Dermis microvascular lymphatic vessel endothelial cell (primary cell): Measurements from ENCODE around the gene MAP3K13. TPM values are rescaled to one million over a fixed set of nuclear protein-coding genes. Genes with fewer than 3 reads are reported as not detected.

Experiments used
- DNase-seq, 2 donors: peaks; one replicate each; pipeline versions ENCODE4 v3.0.0 to v3.0.0-alpha.2; 2010; ENCODE audit warnings: low read depth in 2 of 2
- total RNA-seq: library from RNA; depleted of rRNA; stranded (reverse); fragments of >200 nt; gene quantifications from 2 replicates; pipeline ENCODE4 v1.2.1, GENCODE V29; 2014

The MAP3K13 gene, protein sequence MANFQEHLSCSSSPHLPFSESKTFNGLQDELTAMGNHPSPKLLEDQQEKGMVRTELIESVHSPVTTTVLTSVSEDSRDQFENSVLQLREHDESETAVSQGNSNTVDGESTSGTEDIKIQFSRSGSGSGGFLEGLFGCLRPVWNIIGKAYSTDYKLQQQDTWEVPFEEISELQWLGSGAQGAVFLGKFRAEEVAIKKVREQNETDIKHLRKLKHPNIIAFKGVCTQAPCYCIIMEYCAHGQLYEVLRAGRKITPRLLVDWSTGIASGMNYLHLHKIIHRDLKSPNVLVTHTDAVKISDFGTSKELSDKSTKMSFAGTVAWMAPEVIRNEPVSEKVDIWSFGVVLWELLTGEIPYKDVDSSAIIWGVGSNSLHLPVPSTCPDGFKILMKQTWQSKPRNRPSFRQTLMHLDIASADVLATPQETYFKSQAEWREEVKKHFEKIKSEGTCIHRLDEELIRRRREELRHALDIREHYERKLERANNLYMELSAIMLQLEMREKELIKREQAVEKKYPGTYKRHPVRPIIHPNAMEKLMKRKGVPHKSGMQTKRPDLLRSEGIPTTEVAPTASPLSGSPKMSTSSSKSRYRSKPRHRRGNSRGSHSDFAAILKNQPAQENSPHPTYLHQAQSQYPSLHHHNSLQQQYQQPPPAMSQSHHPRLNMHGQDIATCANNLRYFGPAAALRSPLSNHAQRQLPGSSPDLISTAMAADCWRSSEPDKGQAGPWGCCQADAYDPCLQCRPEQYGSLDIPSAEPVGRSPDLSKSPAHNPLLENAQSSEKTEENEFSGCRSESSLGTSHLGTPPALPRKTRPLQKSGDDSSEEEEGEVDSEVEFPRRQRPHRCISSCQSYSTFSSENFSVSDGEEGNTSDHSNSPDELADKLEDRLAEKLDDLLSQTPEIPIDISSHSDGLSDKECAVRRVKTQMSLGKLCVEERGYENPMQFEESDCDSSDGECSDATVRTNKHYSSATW
- 8.6 and 8.9 TPM in 2 replicates for total RNA-seq

DNA sequence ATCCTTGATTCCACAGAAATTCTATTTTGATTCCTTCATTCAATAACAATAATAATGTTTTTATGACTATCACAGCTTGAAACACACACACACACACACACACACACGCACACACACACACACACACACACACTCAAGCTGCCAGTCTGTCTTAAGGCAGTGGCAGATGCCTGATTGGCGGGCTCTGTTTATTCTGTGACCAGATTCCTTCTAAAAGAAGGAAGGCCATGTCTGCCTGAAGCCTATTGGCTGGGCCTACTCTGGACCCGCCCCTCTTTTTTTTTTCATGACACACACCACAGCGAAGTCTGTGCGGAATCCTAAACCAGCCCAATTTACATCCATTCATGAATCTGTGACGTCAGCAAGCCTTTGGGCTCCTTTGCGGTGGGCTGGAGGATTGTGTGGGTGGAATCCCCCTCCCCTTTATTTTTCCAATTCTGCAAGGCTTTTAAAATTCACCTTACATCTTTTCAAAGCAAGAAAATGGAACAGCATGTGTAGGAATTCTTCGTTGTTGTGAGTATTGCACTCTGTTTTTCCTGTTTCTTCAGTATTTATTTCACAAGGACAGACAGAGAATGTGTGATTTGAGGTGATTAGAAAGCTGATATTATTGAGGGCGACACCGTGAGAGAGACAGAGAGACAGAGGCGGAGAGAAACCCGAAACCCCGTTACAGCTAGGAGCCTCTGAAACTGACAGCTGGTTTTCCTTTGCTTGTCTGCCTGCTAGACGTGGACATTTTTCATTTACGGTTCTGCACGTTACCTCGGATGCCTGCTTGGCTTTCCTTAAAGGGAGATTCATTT, at the start of gene MAP3K13:
TSS of gene MAP3K13 (plus strand) at position 287 of the 812 bp plus-strand sequence. CDS start 65,446 bp downstream, outside the sequence.
- peak; percentile 47 to 91 for DNase-seq

DNA sequence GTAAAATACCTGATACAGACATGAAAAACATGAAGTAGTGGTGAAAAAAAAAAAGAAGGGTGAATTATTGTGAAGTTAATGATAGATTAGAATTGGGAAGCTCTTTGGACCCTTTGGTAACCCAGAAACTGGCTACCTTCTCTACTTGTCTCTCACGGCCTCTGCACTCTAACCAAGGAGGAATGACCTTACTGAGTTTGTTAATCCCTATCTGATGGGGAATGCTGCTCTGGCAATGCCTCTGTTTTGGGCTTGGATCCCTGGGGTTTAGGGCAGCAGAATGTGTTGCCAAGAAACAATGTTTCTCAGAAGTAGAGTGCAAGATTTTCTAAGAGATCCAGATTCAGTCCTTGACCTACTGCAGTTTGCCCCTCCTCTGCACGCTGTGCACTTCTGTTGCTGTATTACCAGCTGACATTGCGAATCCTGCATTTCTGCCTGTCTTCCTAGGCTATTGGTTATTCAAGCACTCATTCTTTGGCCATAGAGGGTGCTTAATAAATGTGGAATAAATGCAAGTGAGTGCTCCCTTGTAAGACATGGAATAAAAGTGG, 49.2 kb upstream of the MAP3K13 start:
- no peak for DNase-seq

DNA sequence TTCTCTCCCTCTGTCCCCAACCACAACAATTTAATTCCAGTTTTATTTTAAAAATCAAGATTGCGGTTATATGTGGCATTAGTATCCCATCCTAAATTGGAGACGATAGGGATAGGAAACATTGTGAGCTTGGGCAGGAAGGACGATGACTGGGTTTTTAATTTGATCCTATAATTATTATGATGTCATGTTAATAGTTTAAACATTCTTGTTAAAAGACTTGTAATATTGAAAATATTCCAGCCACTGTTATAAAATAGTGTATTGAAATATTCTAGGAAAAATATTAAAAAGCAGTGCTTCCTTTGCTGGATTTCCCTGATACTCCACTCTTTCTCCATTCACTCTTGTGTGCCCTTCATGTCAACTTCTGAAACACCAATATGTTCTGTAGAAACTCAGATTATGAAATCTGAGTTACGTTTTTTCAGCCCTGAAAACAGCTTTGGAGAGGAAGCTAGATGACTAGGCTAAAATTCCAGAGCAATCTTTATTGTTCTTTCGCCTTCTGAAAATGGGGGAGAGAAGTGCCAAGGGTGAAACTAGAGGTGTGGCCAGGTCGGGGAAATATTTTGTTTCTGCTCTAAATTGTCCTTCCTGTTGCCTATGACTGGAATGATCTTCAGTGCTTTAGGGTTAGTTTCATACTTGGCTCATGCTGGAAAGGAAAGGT, 46.1 kb upstream of the MAP3K13 start:
- DNase-seq: peak; percentile 49 to 64

DNA sequence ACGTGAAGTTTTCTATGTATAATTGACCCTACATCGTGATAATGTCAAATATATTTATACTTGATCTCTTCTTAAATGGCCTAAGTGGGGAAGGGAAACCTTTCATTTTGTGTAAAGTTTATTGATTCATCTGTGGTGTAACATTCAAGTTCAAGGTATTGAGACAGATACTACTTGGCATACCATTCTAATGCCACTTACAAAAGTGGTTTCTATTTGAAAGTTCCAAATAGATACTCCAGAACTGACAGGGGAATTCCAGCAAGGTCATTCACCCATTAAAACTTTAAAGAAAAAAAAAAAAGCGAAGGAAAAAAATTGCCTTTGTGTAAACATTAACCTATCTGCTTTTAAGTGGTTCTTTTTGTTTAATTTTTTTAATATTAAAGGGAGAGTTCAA, 45.3 kb upstream of the MAP3K13 start:
- DNase-seq: no peak

DNA sequence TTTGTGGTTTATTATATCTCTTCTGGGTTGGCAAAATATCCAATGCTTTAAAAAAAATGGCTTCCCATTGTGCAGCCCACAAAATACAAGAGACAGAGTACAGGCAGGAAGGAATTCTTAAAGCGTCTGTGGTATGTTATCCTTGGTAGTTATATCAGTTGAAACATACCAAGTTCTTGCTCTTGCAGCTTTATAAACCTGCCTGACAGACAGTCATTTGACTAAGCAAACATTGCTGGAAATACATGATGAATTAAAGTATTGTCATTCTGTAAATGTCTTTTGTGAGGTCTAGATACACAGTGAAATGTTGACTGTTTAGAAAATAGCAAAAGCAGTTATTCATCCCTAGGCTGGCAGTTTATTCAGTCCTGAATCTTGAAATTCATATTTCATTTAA, 44.8 kb upstream of the MAP3K13 start:
- DNase-seq: no peak

DNA sequence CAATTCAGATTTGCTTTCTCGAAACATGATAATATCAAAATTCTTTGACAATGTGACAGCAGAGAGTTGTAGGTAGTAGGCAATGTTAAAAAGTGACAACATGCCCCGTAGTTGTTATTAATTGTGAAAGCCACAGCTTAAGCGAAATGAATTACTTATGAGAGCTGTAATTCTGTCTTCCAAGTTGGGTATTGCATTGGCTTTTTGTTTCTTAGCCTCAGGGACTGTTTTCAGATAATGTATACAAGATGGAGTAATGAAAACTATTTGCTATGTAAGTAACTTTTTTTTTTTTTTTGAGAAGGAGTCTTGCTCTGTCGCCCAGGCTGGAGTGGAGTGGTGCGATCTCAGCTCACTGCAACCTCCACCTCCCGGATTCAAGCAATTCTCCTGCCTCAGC, 43.1 kb upstream of the MAP3K13 start:
- DNase-seq: no peak

DNA sequence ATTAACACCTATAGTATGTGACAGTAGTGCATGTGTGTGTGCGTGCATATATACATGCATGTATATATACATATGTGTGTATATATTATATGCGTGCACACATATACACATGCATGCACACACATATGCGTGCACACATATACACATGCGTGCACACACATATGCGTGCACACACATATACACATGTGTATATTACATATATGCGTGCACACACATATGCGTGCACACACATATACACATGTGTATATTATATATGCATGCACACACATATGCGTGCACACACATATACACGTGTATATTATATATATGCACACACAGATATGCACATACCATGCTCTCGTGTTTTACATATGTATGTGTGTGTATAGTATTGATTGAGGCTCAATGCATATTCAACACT, 42.0 kb upstream of the MAP3K13 start:
- no peak for DNase-seq

DNA sequence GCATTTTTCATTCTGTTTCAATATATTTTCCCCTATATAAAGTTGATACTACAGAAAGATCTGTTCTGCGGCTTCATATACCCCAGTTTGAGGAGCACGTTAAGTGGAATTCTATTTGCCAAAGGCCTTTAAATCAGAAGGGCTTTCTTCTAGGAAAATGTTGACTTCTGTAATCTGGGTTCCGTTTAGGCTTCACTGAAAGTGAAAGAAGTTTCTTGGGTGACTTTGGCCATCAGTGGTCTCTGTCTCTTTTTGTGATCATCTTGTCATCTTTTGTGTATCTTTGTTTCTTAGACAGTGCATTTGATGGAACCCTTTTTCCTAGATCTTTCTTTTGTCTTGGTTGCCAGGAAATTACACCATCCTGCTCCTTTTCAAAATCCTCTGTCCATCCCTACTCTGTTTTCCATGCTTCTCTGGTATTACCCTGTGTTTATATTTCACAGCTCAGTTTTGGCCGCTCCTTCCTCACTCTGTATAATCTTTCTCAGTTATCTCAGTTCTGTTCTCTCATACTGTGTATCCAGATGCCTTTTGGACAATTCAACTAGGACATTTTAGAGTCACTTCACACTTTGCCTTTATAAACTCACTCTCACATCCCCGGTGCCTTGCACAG, 40.7 kb upstream of the MAP3K13 start:
- DNase-seq: no peak

DNA sequence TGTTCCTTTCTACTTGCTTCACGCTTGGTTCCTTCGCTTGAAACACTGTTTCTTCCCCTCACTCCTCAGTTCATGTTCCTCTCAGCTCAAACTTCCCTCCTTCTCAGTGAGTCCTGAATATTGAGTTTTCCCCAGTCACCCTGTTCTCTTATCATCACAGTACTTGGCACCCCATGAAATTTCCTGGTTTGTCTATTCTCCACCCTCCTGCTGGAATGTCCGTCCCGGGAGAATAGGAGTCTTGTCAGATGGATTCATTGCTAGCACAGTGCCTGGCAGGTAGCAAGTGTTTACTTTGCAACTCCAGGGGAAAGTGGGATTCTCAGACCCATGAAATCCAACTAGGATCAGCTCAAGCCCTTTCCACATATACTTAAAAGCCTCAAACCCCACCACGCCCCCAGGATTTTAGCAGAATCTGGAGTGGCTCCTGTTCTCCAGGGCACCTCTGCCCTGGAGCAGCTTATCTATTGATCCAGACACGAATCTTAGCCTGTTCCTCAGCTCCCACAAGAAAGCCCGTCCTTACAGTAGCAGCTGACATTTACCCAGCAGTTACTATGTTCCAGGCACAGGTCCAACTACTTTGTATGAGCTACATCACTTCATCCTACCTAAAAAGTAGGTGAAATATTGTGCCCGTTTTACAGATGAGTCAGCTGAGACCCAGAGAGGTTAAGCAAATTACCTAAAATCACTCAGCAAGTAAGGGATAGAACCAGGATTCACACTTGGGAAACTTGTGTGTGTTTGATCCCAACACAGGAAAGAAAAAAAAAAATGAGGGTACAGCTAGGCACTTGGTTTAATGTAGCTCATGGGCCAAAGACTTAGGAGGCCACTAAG, 36.8 kb upstream of the MAP3K13 start:
- DNase-seq: no peak

DNA sequence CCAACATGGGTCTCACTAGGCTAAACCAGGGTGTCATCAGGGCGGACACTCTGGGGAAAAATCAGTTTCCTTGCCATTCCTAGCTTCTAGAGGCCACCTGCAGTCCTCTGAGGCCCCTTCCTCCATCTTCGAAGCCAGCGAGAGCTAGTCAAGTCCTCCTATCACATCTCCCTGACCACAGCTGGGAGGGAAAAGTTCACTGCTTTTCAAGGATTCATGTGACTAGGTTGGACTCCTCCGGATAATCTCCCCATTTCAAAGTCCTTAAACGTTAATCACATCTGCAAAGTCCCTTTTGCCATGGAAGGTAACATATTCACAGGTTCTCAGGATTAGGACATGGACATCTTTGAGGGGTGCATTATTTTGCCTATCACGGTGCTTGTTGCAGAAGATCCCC, 35.9 kb upstream of the MAP3K13 start:
- DNase-seq: no peak

DNA sequence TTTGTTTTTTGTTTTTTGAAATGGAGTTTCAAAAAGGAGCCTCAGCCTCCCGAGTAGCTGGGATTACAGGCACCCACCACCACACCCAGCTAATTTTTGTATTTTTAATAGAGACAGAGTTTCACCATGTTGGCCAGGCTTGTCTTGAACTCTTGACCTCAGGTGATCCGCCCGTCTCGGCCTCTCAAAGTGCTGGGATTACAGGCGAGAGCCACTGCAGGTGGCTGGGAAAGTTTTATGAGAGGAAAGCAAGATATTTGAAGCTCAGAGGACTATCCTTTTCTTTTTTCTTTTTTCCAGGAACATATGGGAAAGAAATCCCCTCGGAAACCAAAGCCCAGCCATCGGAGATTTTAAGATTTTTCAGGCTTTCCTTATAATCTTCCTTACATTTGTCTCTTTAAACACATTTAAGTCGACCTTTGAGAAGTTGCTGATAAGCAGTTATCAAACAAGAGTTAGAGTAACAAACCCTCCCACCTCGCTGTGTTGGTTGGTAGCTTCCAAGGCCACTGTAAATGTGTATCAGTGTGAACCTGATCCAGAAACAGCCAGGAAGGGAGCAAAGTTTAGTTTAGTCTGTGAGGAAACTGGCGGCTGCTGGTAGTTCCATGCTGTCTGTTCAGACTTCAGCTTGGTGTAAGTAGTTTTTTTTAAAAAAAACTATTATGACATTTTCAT, 34.5 kb upstream of the MAP3K13 start:
- DNase-seq: no peak

DNA sequence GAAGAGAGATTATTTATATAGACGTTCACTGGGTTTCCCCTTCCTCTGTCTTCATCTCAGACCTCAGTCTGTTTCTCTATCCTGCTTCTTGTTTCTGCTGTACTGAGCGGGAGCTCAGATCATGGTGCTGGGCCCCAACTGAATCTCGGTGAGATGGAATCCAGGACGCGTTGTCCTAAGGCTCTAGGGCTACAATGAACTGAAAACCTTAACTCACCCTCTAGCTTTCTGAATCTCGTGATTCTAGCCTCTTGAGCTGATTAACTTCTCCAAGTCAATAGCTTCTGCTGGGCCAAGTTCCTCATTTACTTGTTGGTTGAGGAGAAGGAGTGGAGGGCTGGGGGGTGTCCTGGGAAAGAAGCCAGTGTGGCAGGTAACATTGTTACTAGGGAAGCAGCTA, 32.7 kb upstream of the MAP3K13 start:
- no peak for DNase-seq

DNA sequence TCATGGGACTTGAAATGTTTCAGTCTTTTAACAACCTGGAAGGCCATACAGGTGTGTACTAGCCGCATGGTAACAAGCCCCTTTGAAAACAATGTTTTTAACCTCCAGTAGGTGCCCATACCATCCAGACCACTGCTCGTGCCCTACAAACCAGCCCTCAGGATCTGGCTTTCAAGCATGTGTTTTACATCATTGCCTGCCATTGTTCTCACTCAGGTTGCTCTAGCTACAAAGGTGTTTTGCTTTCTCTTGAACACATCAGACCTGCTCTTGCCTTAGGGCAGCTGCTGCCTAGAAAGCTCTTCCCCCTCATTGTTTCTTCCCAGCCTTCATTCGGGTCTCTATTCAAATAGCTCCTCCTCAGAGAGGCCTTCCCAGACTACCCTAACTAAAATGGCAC, 32.3 kb upstream of the MAP3K13 start:
- DNase-seq: no peak

DNA sequence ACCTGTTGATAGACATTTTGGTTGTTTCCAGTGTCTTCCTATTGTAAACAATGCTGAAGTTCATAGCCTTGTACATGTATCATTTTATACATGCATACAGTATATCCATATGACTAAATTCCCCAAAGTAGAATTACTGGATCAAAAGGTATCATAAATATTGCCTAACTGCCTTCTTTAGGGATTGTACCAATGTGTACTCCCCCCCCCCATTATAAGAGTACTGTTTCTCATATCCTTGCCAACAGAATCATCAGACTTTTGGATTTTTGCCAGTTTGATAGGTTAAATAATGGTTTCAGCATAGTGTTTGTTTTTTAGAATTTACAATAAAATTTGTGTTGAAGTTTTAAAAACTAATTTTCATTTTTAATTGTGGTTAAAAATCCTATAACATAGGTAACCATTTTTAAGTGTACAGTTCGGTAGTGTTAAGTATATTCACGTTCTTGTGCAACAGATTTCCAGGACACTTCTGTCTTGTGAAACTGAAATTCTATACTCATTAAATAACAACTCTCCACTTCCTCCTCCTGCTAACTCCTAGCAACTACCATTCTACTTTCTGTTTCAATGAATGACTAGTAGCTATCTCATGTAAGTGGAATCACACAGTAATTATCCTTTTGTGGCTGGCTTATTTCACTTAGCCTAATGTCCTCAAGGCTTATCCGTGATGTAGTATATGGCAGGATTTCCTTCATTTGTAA, 30.8 kb upstream of the MAP3K13 start:
- DNase-seq: peak in 1 of 2 donors; percentile 61

DNA sequence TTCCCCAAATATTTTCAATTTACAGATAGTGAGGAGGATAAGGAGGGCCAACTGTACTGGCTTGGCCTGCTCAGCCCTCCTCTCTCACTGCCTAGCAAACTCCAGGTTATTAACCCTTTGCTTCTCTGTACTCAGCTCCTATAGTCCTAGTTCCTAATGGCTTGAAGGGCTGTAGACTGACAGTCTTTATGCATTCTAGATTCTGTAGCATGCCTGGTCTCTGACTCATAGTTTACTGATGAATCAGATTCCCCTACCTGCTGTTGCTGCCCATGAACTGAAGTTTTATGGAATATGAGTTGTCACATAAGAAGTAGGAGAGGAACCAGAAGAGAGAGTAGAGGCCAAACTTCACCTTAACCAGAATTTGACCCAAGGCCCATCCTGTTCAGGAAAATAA, 27.1 kb upstream of the MAP3K13 start:
- DNase-seq: peak in 1 of 2 donors; percentile 48

DNA sequence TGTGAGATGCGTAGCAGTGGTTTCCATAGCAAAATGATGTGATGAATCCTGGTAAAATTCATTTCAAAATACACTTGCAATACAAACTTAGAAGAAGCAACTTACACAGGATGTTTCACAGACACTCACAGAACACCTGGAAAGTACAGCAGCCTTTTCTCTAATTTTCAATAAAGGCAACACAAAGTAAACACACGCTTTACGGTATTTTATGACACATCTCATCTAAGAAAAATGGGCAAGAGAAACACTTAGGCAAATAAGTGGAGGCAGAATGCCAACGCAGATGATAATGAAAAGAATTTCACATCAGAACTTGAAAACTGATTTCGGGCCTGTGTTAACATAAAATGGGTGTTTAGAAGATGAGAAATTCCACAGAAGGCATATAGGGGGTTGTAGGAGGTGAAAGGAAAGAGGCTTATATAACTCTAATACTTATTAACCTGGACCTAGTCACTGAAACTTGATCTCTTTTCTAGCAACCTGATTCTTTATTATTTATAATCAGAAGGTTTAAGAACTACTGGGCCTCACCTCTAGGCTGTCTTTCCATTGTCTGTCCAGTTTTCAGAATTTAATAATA, 25.6 kb upstream of the MAP3K13 start:
- no peak for DNase-seq

DNA sequence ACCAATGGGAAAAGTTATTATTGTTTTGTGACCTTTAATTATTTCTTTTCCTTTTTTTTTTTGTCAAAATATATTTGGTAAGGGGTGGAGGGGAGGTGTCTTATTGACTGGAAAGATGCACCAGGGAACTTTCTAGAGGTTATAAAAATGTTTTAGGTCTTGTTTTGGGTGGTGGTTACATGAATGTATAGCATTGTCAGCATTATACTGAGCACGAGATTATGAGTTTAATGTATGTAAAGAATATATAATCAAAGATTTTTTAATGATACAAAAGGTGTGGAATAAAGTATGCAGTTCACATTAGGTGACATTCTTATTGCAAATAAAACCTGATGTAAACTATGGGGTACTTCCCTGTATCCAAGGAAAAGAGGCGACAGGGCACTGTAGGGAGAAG, 23.0 kb upstream of the MAP3K13 start:
- DNase-seq: no peak

DNA sequence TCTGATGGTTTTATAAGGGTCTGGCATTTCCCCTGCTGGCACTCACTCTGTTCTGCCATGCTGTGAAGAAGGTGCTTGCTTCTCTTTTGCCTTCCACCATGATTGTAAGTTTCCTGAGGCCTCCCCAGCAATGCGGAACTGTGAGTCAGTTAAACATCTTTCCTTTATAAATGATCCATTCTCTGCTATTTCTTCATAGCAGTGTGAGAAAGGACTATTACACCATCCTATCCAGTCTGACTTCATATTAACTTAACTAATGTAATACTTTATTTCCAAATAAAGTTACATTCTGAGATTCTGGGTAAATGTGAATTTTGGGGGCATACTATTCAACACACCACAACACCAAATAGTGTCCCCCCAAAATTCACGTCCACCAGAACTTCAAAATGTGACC, 22.2 kb upstream of the MAP3K13 start:
- DNase-seq: no peak
